DMS114 treated with DMSO at 0.1 percent for 48 hours (cell line): Measurements from ENCODE around the gene OTOGL.
"Not testable (repeated sequence)": the region's sequence is repeated elsewhere in the genome, so short reads cannot be mapped to it uniquely, and the experiment has no call there.

ENCODE experiments used
- DNase-seq: peaks from one replicate; lab custom pipeline; 2025; ENCODE audit not compliant: unreplicated experiment; lab: John Stamatoyannopoulos, UW

OTOGL gene

GRCh38 chr12:80186727-80187217, 87.4 kb downstream of the OTOGL start:
- peak; percentile 45 for DNase-seq

- no peak for DNase-seq
These were observed 88.3 kb downstream of the OTOGL start for GRCh38 chr12:80187660-80188090.

- DNase-seq: no peak
These were observed 89.2 kb downstream of the OTOGL start for GRCh38 chr12:80188576-80188975.

- DNase-seq: no peak
These were observed 89.9 kb downstream of the OTOGL start for GRCh38 chr12:80189241-80189640.

GRCh38 chr12:80190001-80190400, 90.7 kb downstream of the OTOGL start:
- no peak for DNase-seq

- DNase-seq: no peak
These were observed 92.8 kb downstream of the OTOGL start for GRCh38 chr12:80192087-80192486.

GRCh38 chr12:80193865-80194264, 94.5 kb downstream of the OTOGL start:
- DNase-seq: no peak

GRCh38 chr12:80195074-80195726, 95.9 kb downstream of the OTOGL start:
- DNase-seq: peak; percentile 50

- no peak for DNase-seq
These were observed 96.4 kb downstream of the OTOGL start for GRCh38 chr12:80195737-80196136.

GRCh38 chr12:80196419-80196818, 97.1 kb downstream of the OTOGL start:
- DNase-seq: no peak

GRCh38 chr12:80198782-80199337, 99.5 kb downstream of the OTOGL start:
- DNase-seq: no peak

GRCh38 chr12:80199931-80200330, 100.6 kb downstream of the OTOGL start:
- no peak for DNase-seq

- no peak for DNase-seq
These were observed 101.1 kb downstream of the OTOGL start for GRCh38 chr12:80200414-80200813.

- DNase-seq: no peak
These were observed 102.6 kb downstream of the OTOGL start for GRCh38 chr12:80201908-80202307.

GRCh38 chr12:80205960-80206359, 106.6 kb downstream of the OTOGL start:
- DNase-seq: no peak

- DNase-seq: no peak
These were observed 108.7 kb downstream of the OTOGL start for GRCh38 chr12:80208071-80208470.

GRCh38 chr12:80211671-80212070, 112.3 kb downstream of the OTOGL start:
- no peak for DNase-seq

GRCh38 chr12:80212938-80213645, 113.8 kb downstream of the OTOGL start:
- no peak for DNase-seq

GRCh38 chr12:80213871-80214270, 114.5 kb downstream of the OTOGL start:
- no peak for DNase-seq

- no peak for DNase-seq
These were observed 117.7 kb downstream of the OTOGL start for GRCh38 chr12:80217011-80217535.

- not testable (repeated sequence) for DNase-seq
These were observed 119.6 kb downstream of the OTOGL start for GRCh38 chr12:80218925-80219324.

GRCh38 chr12:80219345-80219744, 120.0 kb downstream of the OTOGL start:
- no peak for DNase-seq
